ENCODE data around the gene CLCN6.

CLCN6 gene, protein sequence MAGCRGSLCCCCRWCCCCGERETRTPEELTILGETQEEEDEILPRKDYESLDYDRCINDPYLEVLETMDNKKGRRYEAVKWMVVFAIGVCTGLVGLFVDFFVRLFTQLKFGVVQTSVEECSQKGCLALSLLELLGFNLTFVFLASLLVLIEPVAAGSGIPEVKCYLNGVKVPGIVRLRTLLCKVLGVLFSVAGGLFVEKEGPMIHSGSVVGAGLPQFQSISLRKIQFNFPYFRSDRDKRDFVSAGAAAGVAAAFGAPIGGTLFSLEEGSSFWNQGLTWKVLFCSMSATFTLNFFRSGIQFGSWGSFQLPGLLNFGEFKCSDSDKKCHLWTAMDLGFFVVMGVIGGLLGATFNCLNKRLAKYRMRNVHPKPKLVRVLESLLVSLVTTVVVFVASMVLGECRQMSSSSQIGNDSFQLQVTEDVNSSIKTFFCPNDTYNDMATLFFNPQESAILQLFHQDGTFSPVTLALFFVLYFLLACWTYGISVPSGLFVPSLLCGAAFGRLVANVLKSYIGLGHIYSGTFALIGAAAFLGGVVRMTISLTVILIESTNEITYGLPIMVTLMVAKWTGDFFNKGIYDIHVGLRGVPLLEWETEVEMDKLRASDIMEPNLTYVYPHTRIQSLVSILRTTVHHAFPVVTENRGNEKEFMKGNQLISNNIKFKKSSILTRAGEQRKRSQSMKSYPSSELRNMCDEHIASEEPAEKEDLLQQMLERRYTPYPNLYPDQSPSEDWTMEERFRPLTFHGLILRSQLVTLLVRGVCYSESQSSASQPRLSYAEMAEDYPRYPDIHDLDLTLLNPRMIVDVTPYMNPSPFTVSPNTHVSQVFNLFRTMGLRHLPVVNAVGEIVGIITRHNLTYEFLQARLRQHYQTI

DNA sequence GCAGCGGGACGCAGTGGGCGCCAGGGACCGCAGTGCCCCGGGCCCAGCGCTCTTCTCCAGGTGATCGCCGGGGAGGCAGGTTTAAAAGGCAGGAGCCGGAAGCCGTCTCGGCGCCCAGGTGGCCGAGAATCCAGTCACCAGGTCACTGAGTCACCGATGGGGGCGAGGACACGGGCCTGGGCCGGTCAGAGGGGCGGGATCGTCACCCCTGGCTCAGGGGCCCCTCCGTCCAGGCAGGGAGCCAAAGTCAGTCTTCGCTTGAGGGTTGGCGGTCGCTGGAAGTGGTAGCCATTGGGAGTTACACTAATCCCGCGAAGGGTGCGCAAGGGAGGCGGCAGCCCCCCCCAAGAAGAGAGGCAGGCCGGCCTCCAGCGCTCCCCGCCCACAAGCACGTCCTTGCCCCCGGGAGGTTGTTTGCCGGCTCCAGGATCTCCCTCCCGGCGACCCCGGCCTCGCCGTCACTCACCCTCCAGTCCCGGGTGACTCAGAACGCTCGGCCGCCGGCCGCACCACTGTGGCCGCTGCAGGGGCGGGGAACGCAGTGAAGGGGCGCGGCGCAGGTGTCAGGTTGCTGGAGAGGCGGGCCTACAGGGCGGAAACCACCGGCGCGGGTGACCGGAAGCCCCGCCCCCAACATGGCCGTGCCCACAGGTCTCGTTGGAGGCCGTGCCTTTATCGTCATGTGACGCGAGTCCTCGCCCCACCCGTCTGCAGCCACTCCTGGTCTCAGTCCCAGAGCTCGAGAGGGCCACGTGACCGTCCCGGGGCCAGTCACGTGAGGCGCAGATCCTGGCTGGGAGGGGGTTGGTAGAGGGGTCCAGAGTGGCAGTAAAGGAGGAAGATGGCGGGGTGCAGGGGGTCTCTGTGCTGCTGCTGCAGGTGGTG, at the start of gene CLCN6, which contains the start of gene MTHFR:
Gene CLCN6, plus strand, starts transcription at position 770 of the 885 bp plus-strand sequence. Its CDS starts 72 bp downstream, at position 842.
Gene MTHFR, minus strand, starts transcription at position 543 of the 885 bp plus-strand sequence. CDS start 2,848 bp downstream, outside the sequence.
- DNase-seq, result peak; percentile 99

DNA sequence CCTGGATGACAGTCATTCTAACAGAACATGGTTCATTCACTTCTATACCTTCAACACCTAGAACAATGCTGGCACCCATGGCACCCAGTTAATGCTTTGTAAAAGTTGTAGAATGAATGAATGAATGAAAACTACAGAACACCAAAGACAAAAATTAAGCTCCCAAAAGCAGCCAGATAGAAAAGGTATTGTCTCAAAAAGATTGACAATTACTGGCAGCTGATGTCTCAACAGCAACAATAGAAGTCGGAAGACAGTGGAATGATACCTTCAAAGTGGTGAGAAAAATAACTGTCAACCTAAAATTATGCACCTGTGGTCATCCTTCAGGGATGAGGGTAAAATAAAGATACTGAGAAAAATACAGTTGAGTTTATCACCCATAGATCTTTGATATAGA, 48.9 kb upstream of the CLCN6 start:
- no peak for DNase-seq

DNA sequence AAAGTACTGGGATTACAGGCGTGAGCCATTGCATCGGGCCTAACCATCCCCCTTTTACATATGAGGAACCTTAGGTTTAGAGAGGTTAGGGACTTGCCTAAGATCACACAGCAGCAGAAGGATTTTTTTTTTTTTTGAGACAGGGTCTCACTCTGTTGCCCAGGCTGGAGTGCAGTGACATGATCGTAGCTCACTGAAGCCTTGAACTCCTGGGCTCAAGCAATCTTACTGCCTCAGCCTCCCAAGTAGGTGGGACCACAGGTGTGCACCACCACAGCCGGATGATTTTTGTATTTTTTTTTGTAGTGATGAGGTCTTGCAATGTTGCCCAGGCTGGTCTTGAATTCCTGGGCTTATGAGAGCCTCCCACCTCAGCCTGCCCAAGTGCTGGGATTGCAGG, 46.2 kb upstream of the CLCN6 start:
- DNase-seq, result no peak

DNA sequence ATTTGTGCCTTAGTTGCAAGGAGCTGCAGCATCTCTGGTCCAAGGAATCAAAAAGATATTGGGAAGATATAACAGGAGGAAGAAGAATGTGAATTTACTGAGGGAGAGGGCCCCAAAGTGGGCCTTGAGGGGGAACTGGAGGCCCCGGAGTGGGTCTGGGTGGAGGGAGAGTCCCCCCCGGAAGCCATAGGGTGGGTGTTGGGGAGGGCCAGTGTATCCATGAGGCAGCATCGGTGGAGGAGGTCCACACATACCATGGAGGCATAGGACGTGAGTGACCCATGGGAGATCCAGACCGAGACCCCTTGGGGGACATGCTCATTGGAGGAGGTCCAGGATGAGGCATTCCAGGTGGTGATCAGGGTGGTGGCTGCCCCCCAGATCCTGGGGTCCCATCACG, 44.7 kb upstream of the CLCN6 start:
- DNase-seq, result no peak

DNA sequence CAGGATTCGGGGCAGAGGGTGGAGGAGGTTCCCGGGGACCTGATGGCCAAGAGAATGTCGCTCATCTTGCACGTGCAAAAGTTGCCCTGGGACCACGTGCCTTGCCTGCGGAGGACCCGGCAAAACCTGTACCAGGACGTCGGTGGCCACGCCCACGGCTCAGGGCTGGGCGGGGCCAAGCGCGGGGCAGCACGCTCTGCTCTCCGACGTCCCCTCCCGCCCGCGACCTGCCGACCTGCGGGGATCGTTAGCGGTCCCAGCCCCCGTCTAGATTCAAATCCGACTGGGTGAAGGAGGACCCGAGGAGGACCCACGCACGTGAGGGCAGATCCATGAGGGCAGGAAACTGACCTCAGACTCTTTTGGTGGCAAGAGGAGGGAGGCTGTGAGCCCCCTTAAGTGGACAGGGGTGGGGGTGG, 44.0 kb upstream of the CLCN6 start, which contains the start of gene C1orf167:
Gene C1orf167, plus strand, starts transcription at position 206 of the 419 bp plus-strand sequence. CDS start 2,208 bp downstream, outside the sequence.
- no peak for DNase-seq

DNA sequence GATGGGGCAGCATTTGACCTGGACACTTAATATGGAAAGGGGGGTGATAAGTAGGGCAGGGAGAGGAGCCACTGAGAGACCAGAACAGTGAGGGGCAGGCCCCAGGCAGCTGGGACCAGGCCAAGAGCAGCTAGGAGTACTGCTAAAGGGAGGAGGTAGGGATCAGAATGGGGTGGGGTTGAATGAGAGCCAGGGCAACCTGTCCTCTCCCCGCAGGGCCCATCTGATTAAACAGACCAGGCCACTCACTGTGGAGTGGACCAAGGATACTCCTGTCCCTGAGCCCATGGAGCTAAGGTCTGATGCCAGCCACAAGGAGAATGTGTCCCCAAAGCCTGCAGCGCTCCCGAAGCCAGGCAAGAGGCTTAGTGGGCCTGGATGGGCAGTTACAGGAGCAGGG, 41.9 kb upstream of the CLCN6 start:
- DNase-seq, result no peak

DNA sequence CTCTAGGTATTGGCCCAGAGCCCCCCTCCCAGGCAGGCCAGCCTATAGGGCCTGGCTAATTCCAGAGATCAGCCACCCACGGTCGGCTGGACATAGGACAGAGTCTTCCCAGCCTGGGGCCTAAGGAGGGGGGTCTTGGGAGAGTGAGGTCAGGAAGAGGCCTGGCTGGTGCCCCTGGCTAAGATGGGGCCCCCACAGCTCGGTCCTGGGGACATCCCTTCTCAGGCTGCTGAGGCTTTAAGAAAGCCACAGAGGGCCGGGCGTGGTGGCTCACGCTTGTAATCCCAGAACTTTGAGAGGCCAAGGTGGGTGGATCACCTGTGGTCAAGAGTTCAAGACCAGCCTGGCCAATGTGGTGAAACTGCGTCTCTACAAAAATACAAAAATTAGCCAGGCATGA, 41.5 kb upstream of the CLCN6 start:
- no peak for DNase-seq

DNA sequence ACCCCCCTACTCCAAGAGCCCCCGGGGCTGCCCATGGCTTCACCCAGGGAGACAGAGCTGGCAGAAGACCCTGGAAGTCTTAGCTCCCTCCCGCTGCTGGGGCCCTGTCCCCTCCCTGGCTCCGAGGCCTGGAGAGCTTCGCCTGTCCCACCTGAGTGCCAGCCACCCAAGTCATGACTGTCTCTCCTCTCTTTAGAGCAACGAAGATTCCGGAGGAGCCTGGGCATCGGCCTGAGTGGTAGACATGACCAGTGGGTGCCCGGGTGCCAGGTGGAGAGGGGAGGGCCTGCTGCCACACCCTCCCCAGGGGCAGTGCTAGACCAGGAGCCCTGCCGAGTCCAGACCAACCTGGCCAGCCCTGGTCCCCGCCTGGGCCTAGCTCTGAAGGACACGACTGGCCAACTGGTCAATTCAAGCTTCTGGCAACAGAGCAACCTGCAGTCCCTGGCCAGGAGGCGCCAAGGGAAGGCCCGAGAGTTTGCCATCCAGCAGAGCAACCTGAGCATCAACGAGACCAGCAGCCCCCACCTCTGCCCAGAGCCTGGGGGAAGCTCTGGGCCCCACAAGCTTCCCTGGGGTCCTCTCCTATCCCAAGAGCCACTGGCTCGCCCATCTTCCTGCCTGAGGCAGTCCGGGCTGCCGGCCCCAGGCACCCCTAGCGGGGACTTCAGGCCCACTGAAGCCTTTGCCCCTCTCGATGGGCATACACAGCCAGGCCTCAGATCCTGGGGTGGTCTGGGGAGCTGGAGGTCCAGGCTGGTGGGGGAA, 40.1 kb upstream of the CLCN6 start:
- no peak for DNase-seq

DNA sequence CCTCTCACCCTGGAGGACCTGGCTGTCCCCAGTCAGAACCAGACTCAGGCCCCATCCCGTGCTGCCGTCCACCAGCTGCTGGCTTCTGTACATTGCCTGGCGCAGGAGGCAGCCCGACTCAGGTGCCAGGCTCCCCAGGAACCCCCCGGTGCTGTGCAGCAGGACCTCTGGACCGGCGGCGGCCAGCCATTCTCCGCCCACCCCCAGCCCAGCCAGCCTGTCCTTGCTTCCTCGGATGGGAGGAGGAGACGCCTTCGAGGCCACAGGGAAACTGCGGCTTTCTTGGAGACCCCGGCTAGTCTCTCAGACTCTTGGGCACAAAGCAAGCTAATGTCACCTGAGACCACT, 39.6 kb upstream of the CLCN6 start:
- DNase-seq, result no peak

DNA sequence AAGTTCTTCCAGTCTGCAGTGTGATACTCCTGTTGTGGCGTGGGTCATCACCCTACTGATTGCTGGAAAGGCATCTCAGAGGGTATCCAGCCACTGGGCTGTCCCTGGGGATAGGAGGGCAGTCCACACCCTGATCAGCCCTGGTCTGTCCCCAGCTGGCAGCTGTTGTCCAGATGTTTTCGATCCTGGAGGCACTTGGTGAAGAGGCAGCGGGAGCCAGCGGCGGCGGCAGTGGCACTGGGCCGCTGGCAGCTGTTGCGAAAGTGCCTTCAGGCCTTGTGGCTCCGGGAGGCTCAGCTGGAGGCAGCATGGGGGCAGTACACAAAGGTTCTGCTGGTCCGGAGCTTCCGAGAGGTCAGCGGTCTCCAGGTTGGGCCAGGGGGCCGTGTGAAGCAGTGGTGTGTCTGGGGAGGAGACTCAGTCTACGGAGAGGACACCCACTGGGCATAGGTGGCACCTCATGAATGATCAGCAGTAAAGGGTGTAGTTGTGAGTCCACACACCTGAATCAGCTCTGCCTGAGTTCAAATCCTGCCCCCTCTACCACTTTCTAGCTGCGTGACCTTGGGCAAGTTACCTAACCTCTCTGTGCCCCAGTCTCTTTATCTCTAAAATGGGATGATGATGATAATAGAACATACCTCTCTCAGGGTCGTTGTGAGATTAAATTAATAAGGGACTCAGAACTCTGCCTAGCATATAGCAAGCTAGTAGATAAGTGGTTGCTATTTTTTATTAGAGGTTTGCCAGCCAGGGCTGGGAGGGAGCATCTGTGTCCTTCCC, 37.9 kb upstream of the CLCN6 start:
- no peak for DNase-seq

DNA sequence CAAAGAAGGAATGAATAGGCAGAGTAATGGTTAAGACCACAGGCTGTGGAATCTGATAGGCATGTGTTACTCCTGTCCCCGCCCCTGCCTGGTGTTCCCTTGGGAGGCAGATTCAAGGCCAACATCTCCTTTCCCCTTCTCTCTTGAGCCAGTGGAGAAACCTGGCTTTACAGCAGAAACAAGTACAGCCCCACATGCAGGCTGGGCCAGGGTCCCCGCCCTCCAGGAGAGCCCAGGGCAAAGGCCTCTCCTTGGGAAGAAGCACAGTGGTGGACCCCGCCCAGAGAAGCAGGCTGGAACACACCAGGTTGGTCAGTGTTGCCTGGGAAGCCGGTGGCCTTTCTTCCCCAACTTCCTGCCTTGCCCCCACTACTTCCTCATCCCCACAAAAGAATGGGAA, 37.2 kb upstream of the CLCN6 start:
- no peak for DNase-seq

DNA sequence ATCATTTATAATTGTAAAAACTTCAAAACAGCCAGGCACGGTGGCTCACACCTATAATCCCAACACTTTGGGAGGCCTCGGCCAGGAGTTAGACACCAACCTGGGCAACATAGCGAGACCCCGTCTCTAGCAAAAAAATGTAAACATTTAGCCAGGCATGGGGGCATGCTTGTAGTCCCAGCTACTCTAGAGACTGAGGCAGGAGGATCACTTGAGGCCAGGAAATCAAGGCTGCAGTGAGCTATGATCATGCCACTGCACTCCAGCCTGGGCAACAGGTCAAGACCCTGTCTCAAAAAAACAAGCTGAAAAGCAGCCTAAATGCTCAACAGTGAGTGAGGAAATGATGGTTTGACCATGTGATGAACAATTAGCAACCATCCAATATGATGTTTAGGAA, 36.7 kb upstream of the CLCN6 start:
- no peak for DNase-seq

DNA sequence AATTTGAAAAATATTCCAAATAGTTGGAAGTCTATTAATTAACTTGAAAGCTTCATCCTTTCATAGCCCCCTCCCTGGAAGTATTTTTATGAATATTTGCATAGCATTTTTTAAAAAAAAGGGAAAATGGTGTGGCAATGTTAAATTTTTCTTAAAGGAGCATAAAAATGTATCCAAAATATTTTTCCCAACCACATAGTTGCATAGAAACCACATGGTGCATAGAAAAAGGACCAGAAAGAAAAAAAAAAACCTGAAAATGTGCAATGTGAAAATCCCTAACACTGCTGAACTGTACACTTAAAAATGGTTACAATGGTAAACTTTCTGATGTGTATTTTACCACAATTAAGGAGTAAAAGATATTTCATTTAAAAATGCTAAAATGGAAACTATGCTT, 36.0 kb upstream of the CLCN6 start:
- DNase-seq, result no peak

DNA sequence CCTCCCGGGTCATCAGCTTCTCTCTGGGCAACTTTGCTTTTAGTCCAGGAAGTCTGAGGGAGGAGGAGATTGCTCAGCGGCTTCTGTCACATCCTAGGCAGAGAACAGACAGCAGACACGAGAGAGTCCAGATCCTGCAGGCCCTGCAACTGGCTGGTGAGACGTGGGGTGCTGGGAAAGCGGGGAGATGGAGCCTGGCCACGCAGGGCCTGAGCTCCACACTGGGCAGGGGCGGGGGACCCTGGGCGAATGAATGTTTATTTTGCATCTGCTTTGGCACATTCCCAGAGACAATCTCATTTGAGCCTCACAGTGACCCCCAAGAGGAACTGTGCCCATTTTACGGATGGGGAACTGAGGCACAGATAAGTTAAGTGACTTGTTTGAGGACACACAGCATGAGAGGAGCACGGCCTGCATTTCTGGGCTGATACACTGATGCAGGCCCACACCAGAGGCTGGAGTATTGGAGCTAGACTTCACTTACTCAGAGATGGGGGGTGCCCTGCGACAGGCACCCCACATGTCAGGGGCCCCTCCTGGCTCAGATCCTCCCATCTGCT, 34.4 kb upstream of the CLCN6 start:
- no peak for DNase-seq

DNA sequence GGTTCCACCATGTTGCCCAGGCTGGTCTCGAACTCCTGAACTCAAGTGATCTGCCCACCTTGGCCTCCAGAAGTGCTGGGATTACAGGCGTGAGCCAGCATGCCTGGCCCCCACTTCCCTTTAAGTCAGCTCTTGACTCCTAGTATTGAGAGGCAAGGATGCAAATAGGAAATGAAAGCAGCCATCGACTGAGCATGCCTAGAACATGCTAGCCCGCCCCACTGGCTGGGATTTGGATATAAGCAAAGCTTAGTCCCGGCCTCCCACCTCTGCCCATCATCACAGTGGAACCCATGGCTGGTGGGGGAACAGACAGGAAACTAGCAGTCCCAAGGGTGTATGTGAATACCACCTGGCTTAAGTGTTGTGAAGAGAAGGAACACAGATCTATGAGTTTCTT, 33.5 kb upstream of the CLCN6 start:
- no peak for DNase-seq

DNA sequence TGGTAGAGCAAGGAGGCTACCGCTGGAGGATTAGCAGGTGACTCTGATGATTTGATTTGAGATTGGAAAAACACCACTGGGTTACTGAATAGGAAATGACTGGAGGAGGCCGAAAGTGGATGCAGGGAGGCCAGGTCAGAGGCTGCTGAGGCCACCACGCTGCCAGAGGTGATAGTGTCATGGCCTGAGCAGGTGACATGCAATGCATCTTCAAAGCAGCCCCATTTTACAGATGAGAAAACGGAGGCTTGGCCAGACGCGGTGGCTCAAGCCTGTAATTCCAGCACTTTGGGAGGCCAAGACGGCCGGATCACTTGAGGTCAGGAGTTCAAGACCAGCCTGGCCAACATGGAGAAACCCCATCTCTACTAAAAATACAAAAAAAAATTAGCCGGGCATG, 31.2 kb upstream of the CLCN6 start:
- DNase-seq, result no peak

DNA sequence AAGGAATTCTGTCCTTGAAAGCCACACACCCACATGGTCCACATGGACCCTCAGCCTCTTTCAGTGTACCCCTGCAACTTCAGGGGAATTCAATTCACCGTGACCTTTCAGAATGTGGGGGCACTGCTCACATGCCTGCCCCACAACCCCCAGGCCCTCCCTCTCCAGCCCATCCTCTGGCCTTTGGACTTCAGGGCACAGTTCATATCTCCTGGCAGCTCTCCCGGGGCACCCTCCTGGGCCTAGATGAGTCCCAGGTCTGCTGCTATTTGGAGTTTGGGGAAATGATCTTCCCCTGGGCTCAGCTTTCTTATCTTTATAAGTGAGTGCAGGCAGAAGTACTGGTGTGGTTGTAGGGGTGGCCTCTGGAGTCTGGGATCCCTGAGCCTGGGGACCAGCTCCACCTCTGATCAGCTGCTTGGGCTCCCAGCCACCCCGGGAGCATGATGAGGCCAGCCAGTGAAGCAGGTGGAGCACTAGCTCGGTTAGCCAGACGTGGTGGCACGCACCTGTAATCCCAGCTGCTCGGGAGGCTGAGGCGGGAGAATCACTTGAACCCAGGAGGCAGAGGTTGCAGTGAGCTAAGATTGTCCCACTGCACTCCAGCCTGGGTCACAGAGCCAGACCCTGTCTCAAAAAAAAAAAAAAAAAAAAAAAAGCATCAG, 28.2 kb upstream of the CLCN6 start:
- no peak for DNase-seq

DNA sequence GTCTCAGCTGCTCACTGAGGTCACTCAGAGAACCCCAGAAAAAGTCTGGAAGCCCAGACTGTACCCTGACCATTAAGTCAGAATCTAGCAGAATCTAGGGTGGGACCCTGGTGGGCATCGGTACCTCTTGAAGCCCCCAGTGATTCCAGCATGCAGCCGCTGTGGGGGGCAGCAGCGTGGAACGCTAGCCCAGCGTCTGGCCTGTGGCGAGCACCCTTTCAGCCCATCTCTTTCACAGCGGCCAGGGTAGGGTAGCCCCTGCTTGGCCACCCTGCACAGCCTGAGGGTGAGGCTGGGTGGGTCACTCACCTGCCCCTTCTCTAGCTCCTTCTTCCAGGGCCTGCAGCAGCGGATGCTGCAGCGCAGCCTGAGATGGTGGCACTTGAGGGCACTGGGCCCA, 27.7 kb upstream of the CLCN6 start:
- DNase-seq, result no peak

DNA sequence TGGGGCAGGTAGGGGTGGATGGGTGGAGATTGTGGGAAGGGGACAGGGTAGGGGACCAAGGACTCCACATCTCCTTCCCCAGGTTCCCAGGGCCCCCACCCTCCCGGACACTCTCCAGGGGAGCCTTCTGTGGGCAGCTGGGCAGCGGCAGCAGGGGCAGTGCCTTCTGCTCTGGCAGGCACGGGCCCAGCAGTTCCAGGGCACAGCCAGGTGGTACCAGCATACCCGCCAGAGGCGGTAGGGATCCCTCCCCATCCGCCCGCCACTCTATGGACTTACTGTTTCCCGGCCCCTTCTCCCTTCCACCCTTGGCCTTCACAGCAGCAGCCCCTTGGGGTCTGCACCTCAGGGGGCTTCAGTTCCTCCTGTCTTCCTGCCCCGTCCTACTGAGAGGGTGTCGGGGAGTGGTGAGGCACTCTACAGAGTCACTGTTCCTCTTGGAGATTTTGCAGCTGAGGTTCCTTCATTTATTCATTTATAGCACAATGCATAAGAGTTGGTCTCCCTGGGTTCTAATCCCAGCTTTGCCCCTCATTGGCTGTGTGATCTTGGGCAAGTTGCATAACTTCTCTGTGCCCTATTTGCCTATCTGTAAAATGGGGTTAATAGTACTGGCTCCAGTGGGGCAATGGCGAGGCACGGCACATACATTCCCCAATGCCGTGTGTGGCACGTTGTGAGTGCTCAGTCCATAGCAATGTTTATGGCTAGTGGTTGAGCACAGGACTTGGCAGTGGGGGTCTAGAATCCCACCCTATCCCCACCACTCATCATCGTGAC, 27.0 kb upstream of the CLCN6 start:
- DNase-seq, result no peak
